ENCODE measurements around the gene EPHB1.
"Not testable (repeated sequence)": the region's sequence is repeated elsewhere in the genome, so short reads cannot be mapped to it uniquely, and the experiment has no call there.

The EPHB1 gene

DNA sequence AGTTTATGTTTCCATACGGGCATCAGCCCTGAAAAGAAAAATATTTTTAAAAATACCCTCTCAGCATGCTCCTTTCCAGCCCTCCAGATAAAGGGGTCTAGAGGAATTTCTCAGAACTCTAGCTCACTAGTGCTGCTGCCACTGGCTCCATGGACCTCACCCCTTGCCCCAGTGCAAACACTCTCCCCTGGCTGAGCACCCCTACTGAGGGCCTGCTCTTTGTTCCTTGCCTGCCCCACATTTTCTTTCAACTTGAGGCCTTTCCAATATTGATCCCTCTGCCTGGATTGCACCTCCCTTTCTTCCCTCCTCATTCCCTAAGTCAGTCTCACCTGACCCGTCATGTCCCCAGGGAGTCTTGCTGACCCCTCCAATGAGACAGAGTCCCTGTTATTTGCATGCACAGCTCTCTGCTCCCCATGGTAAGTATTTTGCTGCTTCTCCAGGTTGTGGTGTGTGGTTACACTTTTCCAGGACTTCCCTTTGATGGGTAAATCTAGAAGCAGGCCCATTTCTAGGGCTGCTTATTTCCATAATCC is 196.5 kb downstream of the EPHB1 start:
- in situ Hi-C loops (cut with MboI; ENCODE audit: low sequenced_read_pairs), result no loop called here

- in situ Hi-C loops (cut with MboI; ENCODE audit: low sequenced_read_pairs), result no loop called here
These were observed 197.1 kb downstream of the EPHB1 start for GRCh38 chr3:134992180-134992579.

GRCh38 chr3:134992586-134992985 is 197.5 kb downstream of the EPHB1 start:
- in situ Hi-C loops (cut with MboI; ENCODE audit: low sequenced_read_pairs), result no loop called here

DNA sequence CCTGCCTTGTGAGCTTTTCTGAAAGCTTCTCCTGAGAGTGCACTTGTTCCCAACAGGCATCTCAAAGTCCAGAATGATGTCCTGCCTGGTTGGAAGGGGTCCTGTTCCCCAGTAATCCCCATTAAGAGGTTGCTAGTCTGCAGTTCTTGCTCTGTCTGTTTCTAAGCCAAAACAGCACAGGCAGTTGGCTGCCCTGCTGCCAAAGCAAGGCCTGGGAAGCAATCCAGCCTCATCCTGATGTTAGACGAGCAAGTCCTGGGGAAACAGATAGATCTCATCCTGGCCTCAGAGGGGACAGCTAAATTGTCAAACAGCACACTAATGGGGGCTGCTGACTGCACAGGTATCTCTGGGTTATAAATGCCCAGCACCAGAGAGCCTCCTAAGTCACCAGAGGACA is 198.0 kb downstream of the EPHB1 start:
- in situ Hi-C loops (cut with MboI; ENCODE audit: low sequenced_read_pairs), result no loop called here

GRCh38 chr3:134998158-134998557 is 203.1 kb downstream of the EPHB1 start:
- in situ Hi-C loops (cut with MboI; ENCODE audit: low sequenced_read_pairs), result no loop called here

- in situ Hi-C loops (cut with MboI; ENCODE audit: low sequenced_read_pairs), result no loop called here
These were observed 203.8 kb downstream of the EPHB1 start for GRCh38 chr3:134998855-134999254.

GRCh38 chr3:135000465-135000864 is 205.4 kb downstream of the EPHB1 start:
- in situ Hi-C loops (cut with MboI; ENCODE audit: low sequenced_read_pairs), result no loop called here

- in situ Hi-C loops (cut with MboI; ENCODE audit: low sequenced_read_pairs), result not testable (repeated sequence)
These were observed 210.6 kb downstream of the EPHB1 start for GRCh38 chr3:135005616-135006015.

- in situ Hi-C loops (cut with MboI; ENCODE audit: low sequenced_read_pairs), result no loop called here
These were observed 212.5 kb downstream of the EPHB1 start for GRCh38 chr3:135007607-135008006.

DNA sequence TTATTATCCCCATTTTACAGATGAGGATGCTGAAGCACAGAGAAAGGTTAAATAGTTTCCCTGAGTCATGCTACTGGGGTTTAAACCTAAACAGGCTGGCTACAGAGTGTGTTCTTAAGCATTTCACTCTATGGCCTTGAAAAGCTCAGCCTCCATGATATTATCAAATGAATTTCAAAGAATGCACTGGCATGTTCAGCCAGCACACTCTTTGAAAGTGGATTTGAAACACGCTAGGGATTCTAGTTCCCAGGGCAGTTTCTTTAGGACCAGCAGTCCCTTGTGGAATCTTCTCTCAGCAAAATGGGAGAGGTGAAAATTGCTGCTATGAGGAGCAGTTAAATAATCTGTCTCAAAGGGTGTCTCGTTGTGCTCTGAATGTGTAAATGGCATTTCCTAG is 213.3 kb downstream of the EPHB1 start:
- in situ Hi-C loops (cut with MboI; ENCODE audit: low sequenced_read_pairs), result no loop called here

GRCh38 chr3:135009014-135009413 is 214.0 kb downstream of the EPHB1 start:
- in situ Hi-C loops (cut with MboI; ENCODE audit: low sequenced_read_pairs), result no loop called here

DNA sequence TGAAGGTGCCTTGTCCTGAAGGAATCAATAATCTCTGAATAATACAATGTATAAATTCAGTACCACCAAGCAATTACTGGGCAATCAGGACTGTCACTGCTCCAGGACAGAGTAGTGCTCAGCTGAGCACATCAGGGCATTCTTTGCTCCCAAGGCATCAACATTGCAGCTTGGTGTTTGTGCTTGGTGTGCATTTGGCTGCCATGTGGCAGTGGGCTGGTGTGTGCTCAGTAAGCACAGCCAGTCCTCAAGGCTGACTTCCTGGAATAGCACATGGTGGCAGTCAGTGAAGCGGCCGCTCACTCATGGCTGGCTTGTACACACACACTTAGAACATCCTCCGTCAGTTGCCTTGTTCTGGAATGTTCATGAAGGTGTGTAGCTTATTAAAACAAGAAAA is 217.0 kb downstream of the EPHB1 start:
- in situ Hi-C loops (cut with MboI; ENCODE audit: low sequenced_read_pairs), result no loop called here

DNA sequence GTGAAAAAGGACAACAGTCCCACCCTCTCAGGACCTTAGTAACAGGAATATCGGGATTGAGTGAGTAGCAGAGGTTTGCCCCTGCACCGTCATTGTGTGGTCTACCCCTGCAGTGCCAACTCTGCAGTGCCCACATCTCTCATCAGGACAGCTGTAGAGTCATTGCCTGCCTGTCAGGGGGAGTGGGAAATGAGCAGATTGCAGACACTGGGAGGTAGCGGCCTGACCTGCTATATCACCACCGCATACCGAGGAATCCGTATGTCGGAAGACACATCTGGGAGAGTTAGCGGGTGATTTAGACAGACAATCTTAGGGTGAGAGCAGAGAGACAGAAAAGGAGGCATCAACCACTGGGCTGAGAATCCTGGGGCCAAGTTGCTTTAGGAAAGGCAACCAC is 218.1 kb downstream of the EPHB1 start:
- in situ Hi-C loops (cut with MboI; ENCODE audit: low sequenced_read_pairs), result no loop called here

- in situ Hi-C loops (cut with MboI; ENCODE audit: low sequenced_read_pairs), result no loop called here
These were observed 219.5 kb downstream of the EPHB1 start for GRCh38 chr3:135014566-135014965.

DNA sequence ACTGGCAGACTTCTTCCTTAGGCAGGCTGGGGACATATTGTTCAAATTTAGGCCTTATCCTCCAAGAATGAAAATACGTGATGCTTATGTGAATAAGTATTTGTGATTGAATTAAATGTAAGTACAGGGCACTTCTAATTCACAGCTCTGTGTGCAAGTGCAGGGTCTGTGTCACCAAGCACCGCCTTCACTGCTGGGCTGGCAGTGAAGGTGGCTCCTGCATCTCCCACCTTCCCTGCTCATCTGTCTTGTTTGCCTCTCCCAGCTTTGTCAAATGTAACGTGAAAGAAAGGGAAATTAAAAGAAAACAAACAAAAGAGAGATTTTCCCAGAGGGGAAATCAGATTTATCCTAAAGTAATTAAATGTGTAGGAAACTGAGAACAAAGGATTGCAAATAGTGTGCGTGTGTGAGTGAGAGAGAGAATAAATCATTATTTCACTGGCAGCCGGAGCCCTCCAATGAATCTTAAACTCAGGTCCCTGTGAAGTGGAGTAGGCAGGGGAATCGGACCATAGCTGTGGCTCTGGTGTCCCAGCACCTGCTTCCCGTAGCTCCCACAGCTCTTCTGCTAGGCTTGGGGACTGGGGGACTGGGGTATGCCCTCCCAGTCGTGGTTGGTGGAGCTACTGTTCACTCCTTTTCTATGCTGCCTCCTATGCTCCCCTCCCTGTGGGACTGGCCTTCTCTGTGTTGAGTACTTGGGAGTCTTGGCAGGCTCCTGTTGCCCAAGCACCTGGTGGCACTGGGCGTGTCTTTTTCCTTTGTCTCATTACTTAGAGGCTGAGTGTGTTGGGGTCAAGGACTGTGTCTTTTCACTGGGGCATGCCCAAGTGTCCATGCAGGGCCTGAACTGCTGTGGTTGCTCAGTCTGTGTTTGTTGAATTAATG is 222.2 kb downstream of the EPHB1 start:
- in situ Hi-C loops (cut with MboI; ENCODE audit: low sequenced_read_pairs), result no loop called here

- in situ Hi-C loops (cut with MboI; ENCODE audit: low sequenced_read_pairs), result no loop called here
These were observed 223.3 kb downstream of the EPHB1 start for GRCh38 chr3:135018149-135018923.

- in situ Hi-C loops (cut with MboI; ENCODE audit: low sequenced_read_pairs), result no loop called here
These were observed 225.1 kb downstream of the EPHB1 start for GRCh38 chr3:135020181-135020580.

- in situ Hi-C loops (cut with MboI; ENCODE audit: low sequenced_read_pairs), result no loop called here
These were observed 229.1 kb downstream of the EPHB1 start for GRCh38 chr3:135023996-135024658.

DNA sequence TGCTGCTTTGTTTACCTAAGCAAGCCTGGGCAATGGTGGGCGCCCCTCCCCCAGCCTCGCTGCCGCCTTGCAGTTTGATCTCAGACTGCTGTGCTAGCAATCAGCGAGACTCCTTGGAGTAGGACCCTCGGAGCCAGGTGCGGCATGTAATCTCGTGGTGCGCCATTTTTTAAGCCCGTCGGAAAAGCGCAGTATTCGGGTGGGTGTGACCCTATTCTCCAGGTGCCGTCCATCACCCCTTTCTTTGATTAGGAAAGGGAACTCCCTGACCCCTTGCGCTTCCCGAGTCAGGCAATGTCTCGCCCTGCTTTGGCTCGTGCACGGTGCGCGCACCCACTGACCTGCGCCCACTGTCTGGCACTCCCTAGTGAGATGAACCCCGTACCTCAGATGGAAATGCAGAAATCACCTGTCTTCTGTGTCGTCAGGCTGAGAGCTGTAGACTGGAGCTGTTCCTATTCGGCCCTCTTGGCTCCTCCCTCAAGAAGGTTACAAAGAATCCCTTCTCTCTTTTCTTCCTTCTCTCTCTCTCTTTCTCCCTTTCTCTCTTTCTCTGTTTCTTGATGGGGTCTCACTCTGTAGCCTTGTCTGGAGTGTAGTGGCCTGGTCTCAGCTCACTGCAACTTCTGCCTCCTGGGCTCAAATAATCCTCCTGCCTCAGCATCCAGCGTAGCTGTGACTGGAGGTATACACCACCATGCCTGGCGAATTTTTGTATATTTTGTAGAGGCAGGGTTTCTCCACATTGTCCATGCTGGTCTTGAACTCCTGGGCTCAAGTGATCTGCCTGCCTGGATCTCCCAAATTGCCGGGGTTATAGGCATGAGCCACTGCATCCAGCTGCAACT is 235.9 kb downstream of the EPHB1 start:
- in situ Hi-C loops (cut with MboI; ENCODE audit: low sequenced_read_pairs), result not testable (repeated sequence)

- in situ Hi-C loops (cut with MboI; ENCODE audit: low sequenced_read_pairs), result no loop called here
These were observed 238.7 kb downstream of the EPHB1 start for GRCh38 chr3:135033737-135034136.

All from hTERT RPE-1 (cell line).